ENCODE measurements around the gene GXYLT2.

DNA sequence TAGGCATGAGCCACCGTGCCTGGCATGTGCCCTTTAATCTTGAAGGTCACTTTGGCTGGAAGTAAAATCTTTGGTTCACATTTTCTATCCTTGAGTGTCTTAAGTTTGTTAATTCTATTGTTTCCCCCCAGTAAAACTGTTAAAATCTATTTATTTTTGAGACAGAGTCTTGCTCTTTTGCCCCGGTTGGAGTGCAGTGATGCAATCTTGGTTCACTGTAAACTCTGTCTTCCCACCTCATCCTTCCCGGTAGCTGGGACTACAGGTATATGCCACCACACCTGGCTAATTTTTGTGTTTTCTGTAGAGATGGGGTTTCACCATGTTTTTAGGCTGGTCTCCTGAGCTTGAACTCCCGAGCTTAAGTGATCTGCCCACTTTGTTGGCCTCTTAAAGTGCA, 116.5 kb downstream of the GXYLT2 start:
- TF ChIP-seq POLR2A (IDR thresholded peaks at IDR 0.05), result no peak
- TF ChIP-seq, protein P1, sequence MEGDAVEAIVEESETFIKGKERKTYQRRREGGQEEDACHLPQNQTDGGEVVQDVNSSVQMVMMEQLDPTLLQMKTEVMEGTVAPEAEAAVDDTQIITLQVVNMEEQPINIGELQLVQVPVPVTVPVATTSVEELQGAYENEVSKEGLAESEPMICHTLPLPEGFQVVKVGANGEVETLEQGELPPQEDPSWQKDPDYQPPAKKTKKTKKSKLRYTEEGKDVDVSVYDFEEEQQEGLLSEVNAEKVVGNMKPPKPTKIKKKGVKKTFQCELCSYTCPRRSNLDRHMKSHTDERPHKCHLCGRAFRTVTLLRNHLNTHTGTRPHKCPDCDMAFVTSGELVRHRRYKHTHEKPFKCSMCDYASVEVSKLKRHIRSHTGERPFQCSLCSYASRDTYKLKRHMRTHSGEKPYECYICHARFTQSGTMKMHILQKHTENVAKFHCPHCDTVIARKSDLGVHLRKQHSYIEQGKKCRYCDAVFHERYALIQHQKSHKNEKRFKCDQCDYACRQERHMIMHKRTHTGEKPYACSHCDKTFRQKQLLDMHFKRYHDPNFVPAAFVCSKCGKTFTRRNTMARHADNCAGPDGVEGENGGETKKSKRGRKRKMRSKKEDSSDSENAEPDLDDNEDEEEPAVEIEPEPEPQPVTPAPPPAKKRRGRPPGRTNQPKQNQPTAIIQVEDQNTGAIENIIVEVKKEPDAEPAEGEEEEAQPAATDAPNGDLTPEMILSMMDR (IDR thresholded peaks at IDR 0.05), result no peak

Data from uterus (tissue), 2 donors.